Stimulated activated CD4-positive, alpha-beta T cell treated with anti-CD3 and anti-CD28 coated beads, Interleukin-12 subunit alpha, Interleukin-12 subunit beta, amount 100 ng/mL, for 4 hours (primary cell): ENCODE data around the gene NXPH4.

Source experiments
- DNase-seq: peaks from one replicate; pipeline ENCODE4 v3.0.0-alpha.2; 2020

The NXPH4 gene

DNA sequence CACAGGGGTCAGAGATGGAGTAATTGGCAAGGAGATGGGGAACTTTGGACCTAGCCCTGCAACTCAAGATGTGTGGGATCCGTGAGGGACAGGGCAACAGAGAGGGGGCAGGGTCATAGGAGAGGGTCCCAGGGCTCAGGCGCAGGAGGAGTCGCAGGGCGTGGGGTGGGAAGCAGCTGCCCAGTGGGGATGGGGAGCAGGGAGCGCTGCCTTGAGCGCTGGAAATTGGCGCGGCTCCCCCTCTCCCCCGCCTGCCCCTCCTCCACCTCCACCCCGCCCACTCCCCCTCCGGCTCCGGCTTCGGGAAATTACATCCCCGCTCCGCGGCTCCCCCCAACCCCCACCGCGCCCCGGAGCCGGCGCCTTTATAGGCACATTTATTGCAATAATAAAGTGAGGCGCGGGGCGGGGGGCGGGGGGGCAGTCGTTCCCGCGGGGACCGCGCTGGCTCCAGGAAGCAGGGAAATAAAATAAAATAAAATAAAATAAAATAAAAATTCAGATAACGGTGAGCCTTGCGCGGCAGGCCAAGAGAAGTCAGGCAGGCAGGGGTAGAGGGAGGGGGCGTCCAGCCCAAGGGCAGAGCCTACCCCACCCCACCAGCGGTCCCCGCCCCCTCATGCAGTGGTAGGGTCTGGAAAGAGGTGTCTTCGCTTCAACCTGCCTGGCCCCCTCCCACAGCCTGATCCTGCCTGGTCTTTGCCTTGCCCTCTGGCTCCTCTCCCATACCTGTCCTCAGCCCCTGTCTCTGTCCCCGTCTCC, 3.6 kb downstream of the NXPH4 start:
- DNase-seq = no peak

DNA sequence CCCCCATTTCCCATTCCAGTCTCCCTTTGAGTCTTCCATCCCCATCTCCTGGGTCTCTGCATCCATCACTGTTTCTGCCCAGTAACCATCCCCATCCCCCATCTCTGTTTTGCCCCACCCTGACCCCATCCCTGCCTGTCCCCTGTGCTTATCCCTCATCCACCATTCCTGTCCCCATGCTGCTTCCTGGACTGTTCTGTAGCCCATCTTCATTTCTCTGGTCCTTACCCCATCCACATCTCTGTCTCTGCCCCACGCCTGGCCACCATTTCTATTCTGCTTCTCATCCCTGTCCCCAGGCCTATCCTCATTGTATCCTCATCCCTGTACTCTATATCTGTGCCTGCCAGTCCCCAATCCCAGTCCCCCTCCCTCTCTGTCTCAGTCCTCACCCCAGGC, 4.2 kb downstream of the NXPH4 start:
- no peak for DNase-seq

DNA sequence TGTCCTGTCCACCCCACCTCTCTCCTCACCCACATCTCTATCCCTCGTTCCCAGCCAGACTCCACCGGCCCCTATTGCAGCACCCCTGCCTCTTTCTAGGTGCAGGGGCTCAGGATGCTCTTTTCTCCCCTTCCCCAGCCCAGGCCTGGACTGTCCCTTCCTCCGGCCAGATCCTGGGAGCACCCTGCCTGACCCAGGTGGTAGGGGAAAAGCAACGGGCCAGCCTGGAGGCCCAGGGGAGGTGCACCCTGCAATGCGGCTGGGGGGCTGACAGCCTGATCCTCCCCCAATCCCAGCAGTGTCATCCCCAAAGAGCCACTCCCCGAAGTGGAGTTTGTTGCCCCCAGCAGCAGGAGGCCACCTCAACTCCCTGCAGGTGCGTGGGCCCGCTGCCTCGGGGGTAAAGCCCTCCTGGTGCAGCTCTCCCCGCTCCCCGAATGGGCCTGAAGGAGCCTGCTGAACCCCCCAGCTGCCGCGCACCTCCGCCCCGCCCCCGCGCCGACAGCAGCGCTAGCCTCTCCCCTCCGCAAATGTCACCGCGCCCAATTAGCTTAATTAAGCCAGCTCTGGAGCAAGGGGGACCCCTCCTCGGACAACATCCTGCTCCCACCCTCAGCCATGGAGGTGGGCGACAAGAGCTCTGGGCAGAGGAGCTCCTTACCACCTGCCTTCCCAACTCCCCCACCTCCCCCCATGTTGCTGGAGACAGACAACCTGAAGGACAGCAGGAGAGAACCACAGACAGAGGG, 4.7 kb downstream of the NXPH4 start:
- no peak for DNase-seq

- DNase-seq = no peak
These were observed 5.9 kb downstream of the NXPH4 start for GRCh38 chr12:57222286-57223190.

DNA sequence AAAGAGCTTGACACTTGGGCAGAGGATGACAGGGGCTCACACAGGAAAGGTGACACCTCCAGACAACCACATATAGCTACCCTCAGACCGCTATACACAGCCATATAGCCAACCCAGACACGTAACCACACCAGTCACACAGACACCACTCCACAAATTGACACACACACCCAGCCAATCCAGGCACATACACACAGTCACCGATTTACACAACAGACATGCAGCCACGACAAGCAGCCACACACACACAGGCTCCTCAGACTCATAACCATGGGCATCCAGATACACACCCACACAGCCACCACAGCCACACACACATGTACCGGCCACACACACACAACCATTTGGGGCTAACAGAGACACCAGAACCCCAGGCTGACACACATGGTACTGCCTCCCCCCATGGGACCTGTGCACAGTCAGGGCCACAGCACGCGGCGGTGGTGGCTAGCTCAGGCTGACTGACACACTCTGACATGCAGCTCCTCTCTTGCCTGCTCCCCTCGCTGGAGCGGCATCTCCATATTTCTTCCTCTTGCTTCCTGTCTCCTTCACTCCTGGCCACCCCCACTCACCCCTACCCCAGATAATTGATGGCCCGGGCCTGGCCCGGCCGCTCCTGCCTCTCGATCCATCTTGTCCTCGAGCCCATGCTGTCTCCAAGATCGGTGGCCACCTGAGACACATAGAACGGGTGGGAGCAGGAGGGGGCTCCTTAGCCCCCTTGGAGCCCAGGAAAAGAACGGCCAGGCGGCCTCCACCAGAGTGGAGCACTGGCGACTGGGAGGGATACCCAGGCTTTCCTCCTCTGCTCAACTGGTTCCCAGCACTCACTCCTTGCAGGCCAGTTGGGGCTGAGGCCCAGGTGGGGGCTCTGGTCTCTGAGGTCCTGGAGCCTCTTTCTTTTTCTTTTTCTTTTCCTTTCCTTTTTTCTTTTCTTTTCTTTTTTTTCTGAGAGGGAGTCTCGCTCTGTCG, 6.9 kb downstream of the NXPH4 start:
- DNase-seq = no peak

DNA sequence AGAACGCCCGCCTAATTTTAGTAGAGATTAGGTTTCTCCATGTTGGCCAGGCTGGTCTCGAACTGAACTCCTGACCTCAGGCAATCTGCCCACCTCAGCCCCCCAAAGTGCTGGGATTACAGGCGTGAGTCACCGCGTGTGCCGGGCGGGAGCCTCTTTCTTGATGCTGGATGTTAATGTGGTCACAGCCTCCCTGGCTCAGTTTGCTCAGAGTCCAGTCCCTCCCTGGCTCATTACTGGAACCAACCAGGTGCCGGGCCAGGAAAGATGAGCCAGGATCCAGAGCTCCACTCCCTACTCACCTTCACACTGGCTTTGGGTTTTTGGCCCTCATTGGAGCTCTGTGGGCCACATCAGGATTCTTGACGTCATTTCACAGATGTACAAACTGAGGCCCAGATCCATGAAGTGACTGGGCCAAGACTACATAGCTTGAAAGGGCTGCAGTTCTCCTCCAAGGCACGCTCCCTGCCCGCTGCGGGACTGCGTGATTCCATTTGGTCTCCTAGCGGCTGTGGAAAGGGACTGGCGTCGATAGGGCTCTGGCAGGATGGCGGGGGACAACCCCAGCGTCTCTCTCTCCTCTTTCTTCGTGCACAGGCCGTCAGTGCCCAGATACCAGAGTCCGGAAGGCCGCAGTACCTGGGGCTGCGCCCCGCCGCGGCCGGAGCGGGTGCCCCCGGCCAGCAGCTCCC, 7.8 kb downstream of the NXPH4 start:
- no peak for DNase-seq

GRCh38 chr12:57224973-57225679, 8.5 kb downstream of the NXPH4 start:
- DNase-seq = peak; percentile 55

DNA sequence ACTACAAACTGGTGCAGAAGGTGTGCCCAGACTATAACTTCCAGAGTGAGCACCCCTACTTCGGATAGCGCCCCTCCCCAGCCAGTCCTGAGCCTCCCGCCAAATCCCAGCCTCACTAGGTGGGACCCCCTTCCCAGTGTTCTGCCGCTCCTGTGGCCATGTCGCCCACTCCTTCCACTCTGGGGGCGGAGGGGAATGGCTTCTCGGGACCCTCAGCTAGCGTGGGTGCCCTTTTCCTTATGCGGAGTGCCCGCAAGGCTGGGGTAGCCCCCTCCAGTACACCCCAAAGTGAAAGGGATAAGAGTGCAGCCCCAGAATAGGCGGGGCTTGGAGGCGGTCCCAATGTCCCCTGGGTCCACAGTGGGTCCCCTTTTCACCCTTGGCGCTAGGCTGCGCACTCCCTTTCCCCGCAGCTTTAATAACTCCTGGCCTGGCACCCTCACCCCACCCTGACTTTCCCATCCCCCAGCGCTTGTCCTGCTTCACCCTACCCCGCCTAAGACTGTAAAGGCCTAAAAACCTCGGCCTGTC, 9.2 kb downstream of the NXPH4 start:
- DNase-seq = no peak

DNA sequence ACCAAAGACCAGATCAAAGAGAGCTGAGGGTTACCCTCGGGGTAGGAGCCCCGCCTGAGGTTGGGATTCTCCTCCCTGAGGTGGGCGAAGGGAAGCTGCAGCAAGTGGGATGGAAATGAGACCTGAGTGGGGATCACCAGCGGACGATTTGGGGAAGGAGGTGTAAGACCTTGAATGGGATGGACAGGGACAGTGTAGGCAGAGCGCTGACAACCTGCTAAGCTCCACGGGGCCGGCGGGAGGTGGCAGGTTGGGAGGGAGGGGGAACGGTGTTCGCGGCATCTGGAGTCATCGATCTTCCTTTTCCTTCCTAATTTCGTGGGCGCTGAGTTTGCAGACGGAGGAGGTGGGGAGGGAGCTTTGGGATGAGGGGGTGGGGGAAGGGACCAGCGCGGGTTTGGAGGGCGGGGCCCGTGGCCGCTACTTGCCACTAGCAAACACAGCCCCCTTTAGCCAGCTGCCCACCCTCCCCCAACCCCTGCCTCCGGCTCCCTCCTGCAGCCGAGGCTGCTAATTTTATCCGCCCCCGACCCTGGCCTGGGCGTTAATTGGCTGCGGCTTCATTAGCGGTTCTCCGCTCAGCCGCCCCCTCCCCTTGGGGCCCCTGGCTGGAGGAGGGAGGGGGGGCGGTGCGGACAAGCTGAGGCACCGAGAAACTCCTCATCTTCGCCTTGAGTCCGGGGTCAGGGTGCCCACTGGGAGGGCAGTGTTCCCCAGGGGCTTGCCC, 10.2 kb downstream of the NXPH4 start:
- no peak for DNase-seq

GRCh38 chr12:57227315-57228115, 10.9 kb downstream of the NXPH4 start:
- no peak for DNase-seq

DNA sequence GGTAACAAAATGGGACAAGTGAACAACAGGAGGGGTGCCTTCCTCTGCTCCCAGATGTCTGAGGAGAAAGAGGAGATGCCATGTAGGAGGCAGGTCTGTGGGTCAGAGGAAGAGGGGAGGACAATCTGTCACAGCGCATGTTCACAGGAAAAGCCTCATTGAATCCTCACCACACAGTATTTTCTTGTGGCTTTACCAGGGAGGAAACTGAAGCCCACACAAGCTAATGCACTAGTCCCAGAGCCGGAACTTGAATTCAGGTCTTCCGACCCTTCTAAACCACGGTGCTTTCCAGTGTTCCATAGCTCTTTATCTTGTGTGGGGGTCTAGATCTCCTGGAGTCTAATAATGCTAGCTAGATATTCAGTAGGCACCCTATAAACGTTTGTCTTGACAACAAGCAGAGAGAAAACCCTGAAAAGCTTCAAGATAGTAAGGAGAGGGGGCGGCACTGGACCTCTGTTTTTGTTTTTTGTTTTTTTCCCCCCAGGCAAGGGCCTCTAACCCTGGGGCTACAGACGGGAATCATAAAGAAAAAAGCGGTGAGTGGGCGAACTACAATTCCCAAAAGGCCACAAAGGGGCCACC, 12.5 kb downstream of the NXPH4 start:
- no peak for DNase-seq

GRCh38 chr12:57229634-57230380, 13.2 kb downstream of the NXPH4 start, which contains the start of gene SHMT2:
SHMT2 (plus strand) TSS chr12:57229711; CDS start chr12:57229779, 68 bp downstream.
- DNase-seq = peak; percentile 90

DNA sequence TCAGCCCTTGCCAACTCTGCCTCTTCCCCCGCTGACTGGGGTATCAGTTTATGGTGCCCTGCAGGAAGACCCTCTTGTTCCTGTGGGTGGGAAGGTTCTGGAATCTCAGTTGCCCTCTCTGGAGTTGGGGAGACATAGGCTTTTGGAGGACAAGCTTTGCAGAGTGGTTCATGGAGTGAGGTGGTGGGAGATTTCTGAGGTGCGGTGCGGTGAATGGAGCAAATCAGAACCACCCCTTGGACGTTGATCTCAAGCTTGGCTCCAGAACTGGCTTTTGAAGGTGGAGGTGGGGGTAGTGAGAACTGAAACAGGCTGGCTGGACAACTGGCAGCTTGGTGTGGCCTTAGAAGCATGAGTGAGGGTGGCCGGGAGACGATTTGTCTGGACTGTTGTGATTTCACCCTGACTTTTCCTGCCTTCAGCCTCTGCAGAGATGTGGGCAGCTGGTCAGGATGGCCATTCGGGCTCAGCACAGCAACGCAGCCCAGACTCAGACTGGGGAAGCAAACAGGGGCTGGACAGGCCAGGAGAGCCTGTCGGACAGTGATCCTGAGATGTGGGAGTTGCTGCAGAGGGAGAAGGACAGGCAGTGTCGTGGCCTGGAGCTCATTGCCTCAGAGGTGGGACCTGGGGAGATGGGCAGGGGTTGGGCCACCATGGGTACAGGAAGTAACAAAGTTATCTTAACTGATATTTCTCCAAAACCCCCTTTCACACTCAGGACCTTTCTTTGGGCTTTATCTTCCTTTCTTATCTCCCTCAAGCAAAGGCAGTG, 14.0 kb downstream of the NXPH4 start:
- no peak for DNase-seq

DNA sequence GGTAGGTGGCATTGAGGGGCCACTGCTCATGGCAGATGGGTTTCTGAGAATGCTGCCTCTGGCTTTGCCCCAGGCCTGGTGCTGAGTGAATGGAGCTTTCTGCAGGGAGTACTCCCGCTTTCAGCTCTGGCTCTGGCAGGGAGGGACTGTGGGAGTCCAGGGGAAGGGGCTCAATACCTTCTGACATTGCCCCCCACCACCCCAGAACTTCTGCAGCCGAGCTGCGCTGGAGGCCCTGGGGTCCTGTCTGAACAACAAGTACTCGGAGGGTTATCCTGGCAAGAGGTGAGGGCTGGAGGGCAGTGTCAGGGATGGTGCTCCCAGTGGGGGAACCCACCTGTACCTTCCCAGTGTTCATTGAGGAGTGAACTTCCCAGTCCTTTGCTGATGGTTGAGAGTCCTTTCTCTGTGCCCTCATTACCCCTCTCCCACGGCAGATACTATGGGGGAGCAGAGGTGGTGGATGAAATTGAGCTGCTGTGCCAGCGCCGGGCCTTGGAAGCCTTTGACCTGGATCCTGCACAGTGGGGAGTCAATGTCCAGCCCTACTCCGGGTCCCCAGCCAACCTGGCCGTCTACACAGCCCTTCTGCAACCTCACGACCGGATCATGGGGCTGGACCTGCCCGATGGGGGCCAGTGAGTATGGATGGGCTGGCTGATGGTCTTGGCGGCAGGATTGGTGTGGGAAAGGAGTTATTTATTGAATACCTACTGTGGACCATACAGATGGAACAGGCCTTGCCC, 14.9 kb downstream of the NXPH4 start:
- no peak for DNase-seq

DNA sequence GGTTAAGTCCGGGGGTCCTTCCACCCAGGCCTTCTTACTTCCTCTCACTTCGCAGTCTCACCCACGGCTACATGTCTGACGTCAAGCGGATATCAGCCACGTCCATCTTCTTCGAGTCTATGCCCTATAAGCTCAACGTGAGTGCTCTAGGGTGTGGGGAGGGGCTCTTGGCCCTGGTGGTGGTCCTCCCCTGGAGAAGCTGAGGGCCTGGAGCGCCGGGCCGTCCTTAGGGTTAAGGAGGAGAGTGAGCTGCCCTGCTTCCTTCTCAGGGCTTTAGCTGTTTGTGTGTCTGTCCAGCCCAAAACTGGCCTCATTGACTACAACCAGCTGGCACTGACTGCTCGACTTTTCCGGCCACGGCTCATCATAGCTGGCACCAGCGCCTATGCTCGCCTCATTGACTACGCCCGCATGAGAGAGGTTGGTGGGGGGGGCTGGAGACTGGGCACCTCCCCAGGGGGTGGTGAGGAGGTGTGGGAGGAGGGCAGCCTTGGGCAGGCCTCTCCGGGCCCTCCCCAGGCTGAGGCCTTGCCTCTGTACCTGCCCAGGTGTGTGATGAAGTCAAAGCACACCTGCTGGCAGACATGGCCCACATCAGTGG, 15.7 kb downstream of the NXPH4 start:
- DNase-seq = no peak
